SK-N-SH treated with all-trans-retinoic acid at 6 μM for 48 hours (cell line): ENCODE measurements around the gene PARP14.

ENCODE experiments used
- ATAC-seq: fragments of 200-7000 bp; cut with Tn5 transposase; 3 replicates; pipeline ENCODE4 v1.9.1; 2020; ENCODE audit warnings: mild to moderate bottlenecking, moderate library complexity
- BACH2 ChIP-seq: fragments of 250-450 bp; sonication (Bioruptor Pico); IDR thresholded peaks from 2 replicates; pipeline ENCODE4 v1.9.0; 2021; ENCODE audit warnings: mild to moderate bottlenecking, borderline replicate concordance
- CSDC2 ChIP-seq: fragments of 250-450 bp; sonication (Bioruptor Pico); IDR thresholded peaks from 2 replicates; pipeline ENCODE4 v1.5.0; 2020; ENCODE audit warnings: mild to moderate bottlenecking, moderate library complexity
- ESRRG ChIP-seq: fragments of 250-450 bp; sonication (Bioruptor Pico); IDR thresholded peaks from 2 replicates; pipeline ENCODE4 v1.6.1; 2021; ENCODE audit warnings: mild to moderate bottlenecking
- GLIS3 ChIP-seq: fragments of 250-450 bp; sonication (Bioruptor Pico); IDR thresholded peaks from 2 replicates; pipeline ENCODE4 v1.5.0; 2020; ENCODE audit warnings: mild to moderate bottlenecking, moderate library complexity
- ISL1 ChIP-seq: fragments of 250-450 bp; sonication (Bioruptor Pico); IDR thresholded peaks from 2 replicates; pipeline ENCODE4 v2.1.2; 2022; ENCODE audit warnings: mild to moderate bottlenecking, moderate library complexity
- OSR1 ChIP-seq: fragments of 250-450 bp; sonication (Bioruptor Pico); IDR thresholded peaks from 2 replicates; pipeline ENCODE4 v1.8.0; 2022; ENCODE audit warnings: moderate library complexity, mild to moderate bottlenecking, inconsistent platforms
- PPARA ChIP-seq: fragments of 250-450 bp; sonication (Bioruptor Pico); IDR thresholded peaks from 2 replicates; pipeline ENCODE4 v1.5.0; 2020; ENCODE audit warnings: mild to moderate bottlenecking, borderline replicate concordance
- RARB ChIP-seq: fragments of 250-450 bp; sonication (Bioruptor Pico); IDR thresholded peaks from 2 replicates; pipeline ENCODE4 v1.8.0; 2021; ENCODE audit warnings: mild to moderate bottlenecking, moderate library complexity
- SNAI2 ChIP-seq: fragments of 250-450 bp; sonication (Bioruptor Pico); IDR thresholded peaks from 2 replicates; pipeline ENCODE4 v1.5.0; 2020; ENCODE audit warnings: mild to moderate bottlenecking, moderate library complexity
- TCF4 ChIP-seq: fragments of 250-450 bp; sonication (Bioruptor Pico); IDR thresholded peaks from 2 replicates; pipeline ENCODE4 v1.8.0; 2021; ENCODE audit warnings: mild to moderate bottlenecking, moderate library complexity, borderline replicate concordance
- ZC3H10 ChIP-seq: fragments of 250-450 bp; sonication (Bioruptor Pico); IDR thresholded peaks from 2 replicates; pipeline ENCODE4 v1.5.1; 2021; ENCODE audit warnings: mild to moderate bottlenecking, moderate library complexity
- ZFP3 ChIP-seq: fragments of 250-450 bp; sonication (Bioruptor Pico); IDR thresholded peaks from 2 replicates; pipeline ENCODE4 v1.5.0; 2020; ENCODE audit warnings: mild to moderate bottlenecking, moderate library complexity
- ZFP30 ChIP-seq: fragments of 450-650 bp; formaldehyde crosslinking; IDR thresholded peaks from 2 replicates; pipeline ENCODE4 v1.5.0; 2022; ENCODE audit warnings: mild to moderate bottlenecking, moderate library complexity
- ZNF565 ChIP-seq: fragments of 450-650 bp; formaldehyde crosslinking; conservative IDR thresholded peaks from 2 replicates; pipeline ENCODE4 v1.5.0; 2020; ENCODE audit warnings: low read depth, mild to moderate bottlenecking, moderate library complexity
- ZNF70 ChIP-seq: fragments of 450-650 bp; formaldehyde crosslinking; IDR thresholded peaks from 2 replicates; pipeline ENCODE4 v1.5.0; 2020; ENCODE audit warnings: mild to moderate bottlenecking, moderate library complexity
- ZNF8 ChIP-seq: fragments of 450-650 bp; formaldehyde crosslinking; IDR thresholded peaks from 2 replicates; pipeline ENCODE4 v1.5.0; 2020; ENCODE audit warnings: mild to moderate bottlenecking, moderate library complexity
- TF ChIP-seq, protein P1 (sequence below): fragments of 250-450 bp; sonication (Bioruptor Pico); IDR thresholded peaks from 2 replicates; pipeline ENCODE4 v1.8.0; 2020; ENCODE audit warnings: mild to moderate bottlenecking, moderate library complexity, borderline replicate concordance
- TF ChIP-seq, protein P2 (sequence below): fragments of 250-450 bp; sonication (Bioruptor Pico); IDR thresholded peaks from 2 replicates; pipeline ENCODE4 v1.5.0; 2020; ENCODE audit warnings: mild to moderate bottlenecking, moderate library complexity
- TF ChIP-seq, protein P3 (sequence below): fragments of 250-450 bp; sonication (Bioruptor Pico); IDR thresholded peaks from 2 replicates; pipeline ENCODE4 v1.5.1; 2020; ENCODE audit warnings: low read depth, mild to moderate bottlenecking, moderate library complexity
- TF ChIP-seq, protein P4 (sequence below): fragments of 250-450 bp; sonication (Bioruptor Pico); IDR thresholded peaks from 2 replicates; pipeline ENCODE4 v1.5.1; 2021; ENCODE audit warnings: mild to moderate bottlenecking, moderate library complexity

The PARP14 gene

DNA sequence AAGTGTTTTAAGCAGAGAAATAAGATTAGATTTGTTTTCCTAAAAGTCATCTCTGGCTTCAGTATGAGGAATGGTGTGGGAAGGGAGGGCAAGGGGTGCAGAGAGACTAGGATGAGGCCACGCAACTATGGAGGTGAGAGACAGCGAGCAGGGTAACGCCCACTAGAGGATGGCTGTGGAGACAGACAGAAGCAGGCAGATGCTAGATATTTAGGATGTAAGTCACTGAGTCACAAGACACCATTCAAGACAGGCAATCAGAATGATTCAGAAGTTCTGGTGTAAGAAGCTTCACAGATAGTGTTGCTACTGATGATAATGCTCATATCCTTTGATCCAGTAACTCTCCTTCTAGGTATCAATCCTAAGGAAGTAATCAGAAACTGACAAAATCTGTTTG is 93.9 kb downstream of the PARP14 start:
- TF ChIP-seq ESRRG (CRISPR knock-in tag) (no peak), CSDC2 (CRISPR knock-in tag) (no peak), ZNF565 (no peak), ZFP3 (CRISPR knock-in tag) (no peak), TCF4 (CRISPR knock-in tag) (no peak), PPARA (CRISPR knock-in tag) (no peak)
- TF ChIP-seq, protein P1, sequence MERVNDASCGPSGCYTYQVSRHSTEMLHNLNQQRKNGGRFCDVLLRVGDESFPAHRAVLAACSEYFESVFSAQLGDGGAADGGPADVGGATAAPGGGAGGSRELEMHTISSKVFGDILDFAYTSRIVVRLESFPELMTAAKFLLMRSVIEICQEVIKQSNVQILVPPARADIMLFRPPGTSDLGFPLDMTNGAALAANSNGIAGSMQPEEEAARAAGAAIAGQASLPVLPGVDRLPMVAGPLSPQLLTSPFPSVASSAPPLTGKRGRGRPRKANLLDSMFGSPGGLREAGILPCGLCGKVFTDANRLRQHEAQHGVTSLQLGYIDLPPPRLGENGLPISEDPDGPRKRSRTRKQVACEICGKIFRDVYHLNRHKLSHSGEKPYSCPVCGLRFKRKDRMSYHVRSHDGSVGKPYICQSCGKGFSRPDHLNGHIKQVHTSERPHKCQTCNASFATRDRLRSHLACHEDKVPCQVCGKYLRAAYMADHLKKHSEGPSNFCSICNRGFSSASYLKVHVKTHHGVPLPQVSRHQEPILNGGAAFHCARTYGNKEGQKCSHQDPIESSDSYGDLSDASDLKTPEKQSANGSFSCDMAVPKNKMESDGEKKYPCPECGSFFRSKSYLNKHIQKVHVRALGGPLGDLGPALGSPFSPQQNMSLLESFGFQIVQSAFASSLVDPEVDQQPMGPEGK = no peak
- peak; percentile 71 for ATAC-seq

DNA sequence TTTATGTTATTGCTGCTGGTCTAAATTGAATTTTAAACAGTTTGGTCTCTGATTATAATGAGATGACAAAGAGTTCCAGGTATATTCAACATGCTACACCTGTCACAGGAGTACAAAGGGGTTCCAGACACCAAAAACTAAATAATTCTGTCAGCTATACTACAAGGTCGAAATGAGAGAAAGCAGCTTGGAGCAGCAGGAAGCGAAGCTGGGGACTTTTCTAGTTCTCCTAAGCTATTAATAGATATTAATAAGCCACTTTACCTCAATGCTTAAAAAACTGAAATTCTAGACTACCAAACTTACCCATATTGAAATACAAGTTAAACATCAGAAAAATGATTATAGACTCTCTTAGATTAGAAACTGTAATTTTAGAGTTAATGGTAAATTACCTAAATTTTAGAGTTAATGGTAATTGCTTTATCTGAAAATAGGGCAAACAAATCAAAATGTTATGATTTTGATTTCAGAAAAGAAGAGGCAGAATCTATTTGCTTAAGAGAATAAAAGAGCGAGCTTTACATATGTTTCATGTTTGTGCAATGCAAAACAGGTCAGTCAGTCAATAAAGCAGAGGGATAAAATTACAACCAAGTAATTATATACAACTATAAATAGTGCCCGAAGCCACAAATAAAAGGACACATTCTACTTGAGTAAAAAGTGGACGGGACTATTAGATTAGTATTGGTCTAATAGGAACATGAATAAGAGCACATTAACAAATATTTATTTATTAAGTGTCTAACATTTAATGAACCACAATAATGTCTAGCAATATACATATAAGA is 96.2 kb downstream of the PARP14 start:
- no peak for TF ChIP-seq ZNF565
- TF ChIP-seq GLIS3 (CRISPR knock-in tag) = no peak
- no peak for TF ChIP-seq BACH2 (CRISPR knock-in tag)
- TF ChIP-seq, protein P2, sequence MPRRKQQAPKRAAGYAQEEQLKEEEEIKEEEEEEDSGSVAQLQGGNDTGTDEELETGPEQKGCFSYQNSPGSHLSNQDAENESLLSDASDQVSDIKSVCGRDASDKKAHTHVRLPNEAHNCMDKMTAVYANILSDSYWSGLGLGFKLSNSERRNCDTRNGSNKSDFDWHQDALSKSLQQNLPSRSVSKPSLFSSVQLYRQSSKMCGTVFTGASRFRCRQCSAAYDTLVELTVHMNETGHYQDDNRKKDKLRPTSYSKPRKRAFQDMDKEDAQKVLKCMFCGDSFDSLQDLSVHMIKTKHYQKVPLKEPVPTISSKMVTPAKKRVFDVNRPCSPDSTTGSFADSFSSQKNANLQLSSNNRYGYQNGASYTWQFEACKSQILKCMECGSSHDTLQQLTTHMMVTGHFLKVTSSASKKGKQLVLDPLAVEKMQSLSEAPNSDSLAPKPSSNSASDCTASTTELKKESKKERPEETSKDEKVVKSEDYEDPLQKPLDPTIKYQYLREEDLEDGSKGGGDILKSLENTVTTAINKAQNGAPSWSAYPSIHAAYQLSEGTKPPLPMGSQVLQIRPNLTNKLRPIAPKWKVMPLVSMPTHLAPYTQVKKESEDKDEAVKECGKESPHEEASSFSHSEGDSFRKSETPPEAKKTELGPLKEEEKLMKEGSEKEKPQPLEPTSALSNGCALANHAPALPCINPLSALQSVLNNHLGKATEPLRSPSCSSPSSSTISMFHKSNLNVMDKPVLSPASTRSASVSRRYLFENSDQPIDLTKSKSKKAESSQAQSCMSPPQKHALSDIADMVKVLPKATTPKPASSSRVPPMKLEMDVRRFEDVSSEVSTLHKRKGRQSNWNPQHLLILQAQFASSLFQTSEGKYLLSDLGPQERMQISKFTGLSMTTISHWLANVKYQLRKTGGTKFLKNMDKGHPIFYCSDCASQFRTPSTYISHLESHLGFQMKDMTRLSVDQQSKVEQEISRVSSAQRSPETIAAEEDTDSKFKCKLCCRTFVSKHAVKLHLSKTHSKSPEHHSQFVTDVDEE = no peak
- no peak for TF ChIP-seq ESRRG (CRISPR knock-in tag)
- TF ChIP-seq ZFP3 (CRISPR knock-in tag) = no peak
- TF ChIP-seq ISL1 (CRISPR knock-in tag) = no peak
- no peak for TF ChIP-seq CSDC2 (CRISPR knock-in tag)
- no peak for TF ChIP-seq RARB (CRISPR knock-in tag)
- TF ChIP-seq ZNF70 = no peak
- TF ChIP-seq, protein P3, sequence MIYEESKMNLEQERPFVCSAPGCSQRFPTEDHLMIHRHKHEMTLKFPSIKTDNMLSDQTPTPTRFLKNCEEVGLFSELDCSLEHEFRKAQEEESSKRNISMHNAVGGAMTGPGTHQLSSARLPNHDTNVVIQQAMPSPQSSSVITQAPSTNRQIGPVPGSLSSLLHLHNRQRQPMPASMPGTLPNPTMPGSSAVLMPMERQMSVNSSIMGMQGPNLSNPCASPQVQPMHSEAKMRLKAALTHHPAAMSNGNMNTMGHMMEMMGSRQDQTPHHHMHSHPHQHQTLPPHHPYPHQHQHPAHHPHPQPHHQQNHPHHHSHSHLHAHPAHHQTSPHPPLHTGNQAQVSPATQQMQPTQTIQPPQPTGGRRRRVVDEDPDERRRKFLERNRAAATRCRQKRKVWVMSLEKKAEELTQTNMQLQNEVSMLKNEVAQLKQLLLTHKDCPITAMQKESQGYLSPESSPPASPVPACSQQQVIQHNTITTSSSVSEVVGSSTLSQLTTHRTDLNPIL (CRISPR knock-in tag) = no peak
- no peak for TF ChIP-seq ZNF8 (CRISPR knock-in tag)
- TF ChIP-seq ZFP30 = no peak
- TF ChIP-seq PPARA (CRISPR knock-in tag) = no peak
- TF ChIP-seq SNAI2 (CRISPR knock-in tag) = no peak
- no peak for TF ChIP-seq OSR1
- no peak for ATAC-seq

DNA sequence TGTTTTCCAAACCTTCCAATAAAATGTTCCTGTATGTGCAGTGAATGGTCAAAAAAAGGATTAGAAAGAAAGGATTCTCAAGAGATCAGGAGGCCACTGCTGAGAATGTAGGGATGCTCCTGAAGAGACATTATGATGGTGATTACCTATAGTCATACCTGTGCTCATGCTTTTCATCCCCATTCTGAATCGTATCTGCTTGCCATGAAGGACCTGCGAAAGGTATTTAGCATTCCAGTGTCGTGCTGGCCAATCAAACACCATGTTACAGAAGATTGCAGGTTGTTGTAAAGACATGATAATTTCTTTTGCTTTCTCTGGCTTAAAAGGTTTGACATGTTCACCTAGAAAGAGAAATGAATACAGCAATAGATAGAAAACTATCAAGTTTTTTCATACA is 96.9 kb downstream of the PARP14 start:
- no peak for TF ChIP-seq SNAI2 (CRISPR knock-in tag)
- TF ChIP-seq, protein P1 = no peak
- TF ChIP-seq CSDC2 (CRISPR knock-in tag) = no peak
- TF ChIP-seq GLIS3 (CRISPR knock-in tag) = no peak
- TF ChIP-seq BACH2 (CRISPR knock-in tag) = no peak
- TF ChIP-seq ZFP3 (CRISPR knock-in tag) = no peak
- no peak for TF ChIP-seq ZFP30
- no peak for TF ChIP-seq TCF4 (CRISPR knock-in tag)
- TF ChIP-seq, protein P4, sequence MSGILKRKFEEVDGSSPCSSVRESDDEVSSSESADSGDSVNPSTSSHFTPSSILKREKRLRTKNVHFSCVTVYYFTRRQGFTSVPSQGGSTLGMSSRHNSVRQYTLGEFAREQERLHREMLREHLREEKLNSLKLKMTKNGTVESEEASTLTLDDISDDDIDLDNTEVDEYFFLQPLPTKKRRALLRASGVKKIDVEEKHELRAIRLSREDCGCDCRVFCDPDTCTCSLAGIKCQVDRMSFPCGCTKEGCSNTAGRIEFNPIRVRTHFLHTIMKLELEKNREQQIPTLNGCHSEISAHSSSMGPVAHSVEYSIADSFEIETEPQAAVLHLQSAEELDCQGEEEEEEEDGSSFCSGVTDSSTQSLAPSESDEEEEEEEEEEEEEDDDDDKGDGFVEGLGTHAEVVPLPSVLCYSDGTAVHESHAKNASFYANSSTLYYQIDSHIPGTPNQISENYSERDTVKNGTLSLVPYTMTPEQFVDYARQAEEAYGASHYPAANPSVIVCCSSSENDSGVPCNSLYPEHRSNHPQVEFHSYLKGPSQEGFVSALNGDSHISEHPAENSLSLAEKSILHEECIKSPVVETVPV (CRISPR knock-in tag) = no peak
- TF ChIP-seq RARB (CRISPR knock-in tag) = no peak
- TF ChIP-seq, protein P2 = no peak
- no peak for TF ChIP-seq ZNF8 (CRISPR knock-in tag)
- TF ChIP-seq ESRRG (CRISPR knock-in tag) = no peak
- TF ChIP-seq ZC3H10 (CRISPR knock-in tag) = no peak
- no peak for ATAC-seq
